Hematopoietic multipotent progenitor cell (in vitro differentiated cells): ENCODE measurements around the gene CPLX3. TPM values are rescaled to one million over a fixed set of nuclear protein-coding genes. Genes with fewer than 3 reads are reported as not detected.

Experiments
- DNase-seq, 3 donors: peaks; one replicate each; pipeline ENCODE4 v3.0.0-alpha.2; 2011 to 2015; ENCODE audit warnings: low read depth in 2 of 3, low spot score in 2 of 3
- total RNA-seq: library from RNA; depleted of rRNA; stranded (reverse); fragments of >200 nt; gene quantifications from one replicate; pipeline ENCODE4 v1.2.3, GENCODE V29; 2012

Gene CPLX3
- total RNA-seq, 1 donor: not detected

DNA sequence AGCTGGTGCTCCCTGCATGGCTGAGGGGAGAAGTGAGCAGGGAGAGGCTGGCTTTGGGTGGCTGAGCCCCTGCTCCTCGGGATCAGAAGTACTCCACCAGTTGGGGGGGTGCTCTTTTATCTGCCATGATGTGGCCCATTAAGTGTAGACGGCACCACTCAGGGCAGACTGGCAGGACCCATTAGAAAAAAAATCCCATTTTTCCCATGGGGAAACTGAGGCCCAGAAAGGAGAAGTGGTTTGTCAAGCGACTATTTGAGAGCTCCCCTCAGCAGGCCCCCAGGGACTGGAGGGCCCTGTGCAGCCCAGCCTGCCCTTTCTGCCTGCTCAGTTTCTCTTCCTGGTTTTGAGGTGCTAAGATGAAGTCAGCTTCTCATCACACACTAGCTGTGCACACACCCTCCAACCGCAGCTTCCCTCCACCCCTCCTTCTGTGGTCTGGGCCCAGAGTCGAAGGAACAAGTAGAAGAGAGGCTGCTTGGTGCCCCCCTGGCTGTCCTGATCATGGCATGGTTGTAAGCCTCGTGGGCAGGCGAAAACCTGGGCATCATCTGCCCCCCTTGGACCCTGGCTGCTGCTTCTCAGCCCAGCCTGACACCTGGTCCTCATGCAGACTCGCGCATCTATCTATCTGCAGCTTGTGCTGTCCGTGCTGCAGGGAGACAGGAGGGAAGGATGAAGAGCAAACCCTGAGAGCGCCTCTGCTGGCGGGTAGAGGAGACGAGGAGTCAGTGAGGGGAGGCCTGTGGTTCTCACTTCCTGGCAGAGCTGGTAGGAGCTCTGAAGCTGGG lies 39.0 kb upstream of the CPLX3 start:
- DNase-seq: peak; percentile 87 to 98 (median 96)

- DNase-seq: no peak
Measured at GRCh38 chr15:74788042-74788682, 38.3 kb upstream of the CPLX3 start.

GRCh38 chr15:74788683-74789151 lies 37.7 kb upstream of the CPLX3 start:
- peak in 1 of 3 donors; percentile 61 for DNase-seq

- DNase-seq: no peak
Measured at GRCh38 chr15:74789171-74789631, 37.2 kb upstream of the CPLX3 start.

DNA sequence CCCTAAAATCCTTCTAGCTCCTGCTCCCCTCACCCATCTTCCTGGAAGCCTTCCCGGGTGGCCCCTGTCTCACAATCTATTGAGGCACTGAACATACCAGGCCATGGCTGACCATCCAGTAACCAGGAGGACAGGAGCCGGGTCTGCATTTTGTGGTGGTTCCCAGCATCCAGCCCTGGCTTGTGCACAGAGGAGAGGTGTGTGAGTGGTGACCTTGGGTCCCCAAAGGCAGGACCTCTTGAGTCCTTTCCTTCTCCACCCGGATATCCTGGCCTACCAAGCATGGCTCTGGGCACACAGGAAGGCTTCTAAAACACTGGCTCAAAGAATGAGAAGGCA lies 36.7 kb upstream of the CPLX3 start:
- DNase-seq: no peak

- DNase-seq: peak in 2 of 3 donors; percentile 54 to 72
Measured at GRCh38 chr15:74790080-74790916, 36.1 kb upstream of the CPLX3 start.

GRCh38 chr15:74791007-74791406 lies 35.4 kb upstream of the CPLX3 start:
- DNase-seq: no peak

GRCh38 chr15:74791667-74792066 lies 34.8 kb upstream of the CPLX3 start:
- no peak for DNase-seq

DNA sequence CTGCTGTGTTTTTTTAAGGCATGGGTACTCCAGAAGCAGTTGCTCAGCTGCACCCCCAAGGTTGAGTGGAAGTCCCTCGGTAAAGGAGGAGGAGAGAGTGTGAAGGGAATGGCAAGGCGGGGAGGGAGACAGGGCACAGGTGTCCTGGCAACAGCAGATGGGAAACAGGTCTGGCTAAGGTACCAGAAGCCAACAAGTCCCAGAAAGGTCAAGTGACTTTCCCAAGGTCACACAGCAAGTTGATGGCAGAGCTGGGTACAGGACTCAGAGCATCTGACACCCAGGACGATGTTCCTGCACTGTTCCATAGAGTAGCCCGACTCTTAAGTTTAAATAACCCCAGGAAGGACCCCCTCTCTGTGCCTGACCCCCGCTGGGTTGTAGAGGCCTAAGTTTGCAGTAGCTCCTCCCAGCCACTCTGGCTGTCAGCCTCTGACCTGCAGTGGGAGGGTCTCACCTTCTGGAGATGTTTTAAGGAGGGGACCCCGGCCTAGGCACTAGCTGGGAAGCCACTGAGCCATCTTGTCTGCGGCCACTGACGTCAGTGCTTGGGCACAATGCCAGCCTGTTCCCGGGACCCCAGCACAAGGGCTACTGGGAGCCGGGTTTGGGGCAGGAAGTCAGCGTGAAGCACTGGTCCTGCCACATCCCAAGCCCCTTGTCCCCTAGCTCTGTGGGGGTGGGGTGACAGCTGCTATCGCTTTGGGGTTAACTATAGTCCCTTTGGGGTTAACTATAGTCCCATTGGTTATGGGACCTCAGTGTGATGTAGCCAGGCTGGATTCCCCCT lies 34.0 kb upstream of the CPLX3 start:
- DNase-seq: no peak

- DNase-seq: peak in 2 of 3 donors; percentile 64 to 76
Measured at GRCh38 chr15:74793135-74794028, 33.0 kb upstream of the CPLX3 start.

DNA sequence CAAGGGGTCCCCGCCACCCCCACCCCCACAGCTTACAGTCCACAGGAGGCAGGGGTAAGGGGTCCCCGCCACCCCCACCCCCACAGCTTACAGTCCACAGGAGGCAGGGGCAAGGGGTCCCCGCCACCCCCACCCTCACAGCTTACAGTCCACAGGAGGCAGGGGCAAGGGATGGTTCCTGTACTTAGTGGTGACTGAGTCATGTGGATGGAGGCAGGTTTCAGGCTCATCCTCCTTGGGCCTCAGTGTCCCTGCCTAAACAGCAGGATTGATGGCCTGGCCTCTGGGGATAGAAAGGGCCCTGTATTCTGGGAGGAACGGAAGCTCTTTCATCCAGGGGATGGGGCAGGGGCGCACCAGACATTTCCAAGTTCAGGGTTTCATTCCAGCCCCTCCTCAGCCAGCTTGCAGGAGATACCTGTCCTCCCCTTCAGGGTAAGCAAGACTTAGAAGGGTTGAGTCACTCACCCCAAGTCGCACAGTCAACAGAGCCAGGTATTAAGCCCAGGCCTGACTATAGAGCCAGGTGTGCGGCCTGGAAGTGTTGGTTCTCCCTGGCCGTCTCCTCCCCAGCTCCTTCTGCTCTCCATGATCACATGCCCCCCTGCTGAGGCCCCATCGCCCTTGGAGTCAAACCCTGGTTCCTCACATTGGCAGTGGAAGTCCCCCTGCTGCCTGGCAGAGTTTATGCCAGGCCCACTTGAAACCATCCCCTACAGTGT lies 32.0 kb upstream of the CPLX3 start:
- DNase-seq: no peak

- DNase-seq: no peak
Measured at GRCh38 chr15:74794970-74795349, 31.5 kb upstream of the CPLX3 start.

- DNase-seq: no peak
Measured at GRCh38 chr15:74795966-74796625, 30.3 kb upstream of the CPLX3 start.

GRCh38 chr15:74798388-74799254 lies 27.8 kb upstream of the CPLX3 start:
- DNase-seq: no peak

GRCh38 chr15:74799255-74799855 lies 27.1 kb upstream of the CPLX3 start:
- DNase-seq: no peak

GRCh38 chr15:74799856-74800558 lies 26.4 kb upstream of the CPLX3 start:
- DNase-seq: peak in 2 of 3 donors; percentile 85 to 89
